Daoy (cell line): ENCODE results near the gene NDN. TPM values are rescaled to one million over a fixed set of nuclear protein-coding genes. Genes with fewer than 3 reads are reported as not detected.

ENCODE experiments used
- DNase-seq: peaks from one replicate; pipeline ENCODE4 v3.0.0-alpha.2; 2015; ENCODE audit warnings: low read depth
- total RNA-seq: library from RNA; depleted of rRNA; stranded (reverse); fragments of >200 nt; shearing (Covaris generic); gene quantifications from 2 replicates; pipeline ENCODE4 v1.2.3, GENCODE V29; 2014; rRNA removed

NDN gene
- total RNA-seq, 1 experiment from 2014 or later, result 139 TPM

- peak; percentile 85 for DNase-seq
These were observed 44.6 kb downstream of the NDN start for GRCh38 chr15:23642413-23643044.

Other genes starting within 250 kb of the NDN start
- not detected in 2 replicates for gene GOLGA6L2, start 240.1 kb downstream of the NDN start, total RNA-seq
- 12.1 and 15.0 TPM in 2 replicates for gene MKRN3, start 121.6 kb downstream of the NDN start, total RNA-seq
- 0.74 and 0.77 TPM in 2 replicates for gene MAGEL2, start 39.4 kb downstream of the NDN start, total RNA-seq